NCI-H1436 (cell line): Measurements from ENCODE around the gene CELA2A.
"Not testable (repeated sequence)": the region's sequence is repeated elsewhere in the genome, so short reads cannot be mapped to it uniquely, and the experiment has no call there.

Experiments
- DNase-seq: peaks from one replicate; lab custom pipeline; 2025; lab: John Stamatoyannopoulos, UW

The CELA2A gene

GRCh38 chr1:15501208-15502032, 44.9 kb downstream of the CELA2A start:
- DNase-seq = peak; percentile 54

- no peak for DNase-seq
These were observed 47.9 kb downstream of the CELA2A start for GRCh38 chr1:15504436-15504835.

- no peak for DNase-seq
These were observed 50.3 kb downstream of the CELA2A start for GRCh38 chr1:15506831-15507230.

- DNase-seq = no peak
These were observed 50.7 kb downstream of the CELA2A start for GRCh38 chr1:15507278-15507677.

- DNase-seq = no peak
These were observed 52.4 kb downstream of the CELA2A start for GRCh38 chr1:15508700-15509487.

GRCh38 chr1:15509586-15509985, 53.1 kb downstream of the CELA2A start:
- no peak for DNase-seq

GRCh38 chr1:15510611-15511405, 54.3 kb downstream of the CELA2A start:
- DNase-seq = no peak

GRCh38 chr1:15513192-15513591, 56.7 kb downstream of the CELA2A start:
- DNase-seq = no peak

GRCh38 chr1:15513919-15514318, 57.4 kb downstream of the CELA2A start:
- no peak for DNase-seq

GRCh38 chr1:15514557-15514956, 58.0 kb downstream of the CELA2A start:
- not testable (repeated sequence) for DNase-seq

GRCh38 chr1:15515022-15515663, 58.6 kb downstream of the CELA2A start:
- DNase-seq = no peak

- no peak for DNase-seq
These were observed 63.1 kb downstream of the CELA2A start for GRCh38 chr1:15519625-15520024.

- not testable (repeated sequence) for DNase-seq
These were observed 64.8 kb downstream of the CELA2A start for GRCh38 chr1:15521206-15521906.
